Placental pericyte (primary cell): Measurements from ENCODE around the gene SIX2. TPM values are rescaled to one million over a fixed set of nuclear protein-coding genes. Genes with fewer than 3 reads are reported as not detected.

ENCODE experiments used
- total RNA-seq: library from RNA; depleted of rRNA; stranded (reverse); fragments of >200 nt; gene quantifications from 2 replicates; pipeline ENCODE4 v1.2.3, GENCODE V29; 2012

Gene SIX2
- under 0.01 TPM in 1 of 2 replicates, not detected in the other for total RNA-seq

DNA sequence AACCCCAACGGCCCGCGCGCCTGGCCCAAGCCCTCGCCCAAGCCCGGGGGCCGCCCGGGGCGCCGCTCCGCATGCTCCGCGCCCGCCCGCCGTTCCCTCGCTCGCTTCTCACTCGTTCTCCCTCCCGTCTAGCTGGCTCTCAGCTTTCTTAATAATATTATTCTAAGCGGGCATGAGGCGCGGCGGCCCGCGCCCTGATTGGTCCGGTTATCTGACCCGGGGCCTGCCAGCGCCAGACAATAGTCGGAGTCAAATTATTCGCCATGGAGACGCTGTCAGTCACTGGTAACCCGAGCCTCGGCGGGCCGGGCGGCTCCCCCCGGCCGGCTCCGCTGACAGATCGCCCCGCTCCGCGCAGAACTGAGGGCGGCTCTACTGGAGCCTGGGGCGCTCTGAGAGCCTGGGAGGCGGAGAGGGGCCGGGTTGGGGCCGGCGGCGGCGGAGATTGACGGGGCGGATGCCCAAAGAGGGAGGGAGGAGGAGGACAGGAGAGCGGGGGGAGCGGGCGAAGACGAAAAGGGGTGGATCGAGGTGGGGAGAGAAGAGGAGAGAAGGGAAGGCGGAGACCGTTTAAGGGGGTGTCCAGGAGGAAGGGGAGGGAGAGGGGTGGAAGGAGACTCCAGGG lies at the start of gene SIX2:
SIX2 (minus strand) TSS at position 150 of the 625 bp plus-strand sequence. CDS start 342 bp downstream, outside the sequence.

Other genes starting within 250 kb of the SIX2 start
- gene SIX3, start 67.8 kb downstream of the SIX2 start, total RNA-seq: not detected in 2 replicates